Liver (tissue), 9 donors: Measurements from ENCODE around the gene ZNF766. TPM values are rescaled to one million over a fixed set of nuclear protein-coding genes. Genes with fewer than 3 reads are reported as not detected.

Source experiments
- DNase-seq: peaks from one replicate; pipeline ENCODE4 v3.0.0-alpha.2; 2017; ENCODE audit warnings: low spot score
- H3K27ac ChIP-seq, 2 donors: one replicate each; pipeline ENCODE4 v1.7.0; 2013; ENCODE audit warnings: inconsistent platforms in 2 of 2, low read length in 2 of 2, control low read depth in 1 of 2, low read depth in 1 of 2, mild to moderate bottlenecking in 1 of 2
- H3K27me3 ChIP-seq, 4 donors: one replicate each; pipeline versions ENCODE4 v1.6.1 to v1.7.0; 2013; ENCODE audit warnings: low read length in 3 of 4, inconsistent platforms in 1 of 4, mild to moderate bottlenecking in 1 of 4, moderate library complexity in 1 of 4; ENCODE audit not compliant: control insufficient read depth in 4 of 4, insufficient read depth in 4 of 4
- H3K36me3 ChIP-seq, 4 donors: one replicate each; pipeline versions ENCODE4 v1.6.1 to v1.7.0; 2013; ENCODE audit warnings: low read length in 3 of 4, mild to moderate bottlenecking in 3 of 4, low read depth in 1 of 4, moderate library complexity in 1 of 4; ENCODE audit not compliant: control insufficient read depth in 4 of 4, insufficient read depth in 3 of 4
- H3K4me1 ChIP-seq, 4 donors: one replicate each; pipeline versions ENCODE4 v1.6.1 to v1.7.0; 2013; ENCODE audit warnings: low read length in 3 of 4, mild to moderate bottlenecking in 3 of 4, moderate library complexity in 1 of 4; ENCODE audit not compliant: control insufficient read depth in 4 of 4, insufficient read depth in 4 of 4
- H3K4me3 ChIP-seq, 3 donors: one replicate each; pipeline versions ENCODE4 v1.6.1 to v1.7.0; 2013; ENCODE audit warnings: low read length in 3 of 3, control low read depth in 1 of 3, low read depth in 1 of 3, mild to moderate bottlenecking in 1 of 3
- H3K9ac ChIP-seq, 2 donors: one replicate each; pipeline ENCODE4 v1.7.0; 2013; ENCODE audit warnings: low read length in 2 of 2, mild to moderate bottlenecking in 2 of 2, moderate library complexity in 2 of 2, control low read depth in 1 of 2, low read depth in 1 of 2
- H3K9me3 ChIP-seq, 4 donors: one replicate each; pipeline versions ENCODE4 v1.6.1 to v1.7.0; 2013; ENCODE audit warnings: low read length in 3 of 4; ENCODE audit not compliant: control insufficient read depth in 4 of 4
- EGR1 ChIP-seq, 2 donors: IDR thresholded peaks; 2 replicates each; pipeline ENCODE4 v1.6.1; 2016 to 2018; ENCODE audit warnings: antibody characterized with exemption in 2 of 2, low read depth in 2 of 2
- GABPA ChIP-seq, 2 donors: IDR thresholded peaks in 1 of 2; conservative IDR thresholded peaks in 1 of 2; 2 replicates each; pipeline ENCODE4 v1.6.1; 2016; ENCODE audit warnings: antibody characterized with exemption in 2 of 2, mild to moderate bottlenecking in 1 of 2, moderate library complexity in 1 of 2
- HNF4G ChIP-seq: IDR thresholded peaks from 2 replicates; pipeline ENCODE4 v1.6.1; 2016; ENCODE audit warnings: antibody characterized with exemption
- JUND ChIP-seq, 2 donors: IDR thresholded peaks; 2 replicates each; pipeline ENCODE4 v1.6.1; 2016; ENCODE audit warnings: antibody characterized with exemption in 2 of 2
- RAD21 ChIP-seq, 2 donors: IDR thresholded peaks; 2 replicates each; pipeline ENCODE4 v1.6.1; 2016; ENCODE audit warnings: antibody characterized with exemption in 2 of 2, mild to moderate bottlenecking in 2 of 2
- RXRA ChIP-seq, 2 donors: IDR thresholded peaks; 2 replicates each; pipeline ENCODE4 v1.6.1; 2017 to 2018; ENCODE audit warnings: antibody characterized with exemption in 2 of 2, mild to moderate bottlenecking in 1 of 2
- TAF1 ChIP-seq: conservative IDR thresholded peaks from 2 replicates; pipeline ENCODE4 v1.6.1; 2016; ENCODE audit warnings: antibody characterized with exemption, mild to moderate bottlenecking
- YY1 ChIP-seq: IDR thresholded peaks from 2 replicates; pipeline ENCODE4 v1.6.1; 2016; ENCODE audit warnings: antibody characterized with exemption, mild to moderate bottlenecking
- WGBS: extraction: QIAGEN DNeasy Blood & Tissue Kit; methylation state at CpG from one replicate; pipeline ENCODE4 v1.1.7; 2013; 5-methylcytosine and 5-hydroxymethylcytosine counted together
- polyA plus RNA-seq, 2 donors: library from polyadenylated mRNA; stranded (reverse) in 1 of 2; unstranded in 1 of 2; fragments of 200-250 nt in 1 of 2; fragments of >200 nt in 1 of 2; fragmentation: Nextera tagmentation in 1 of 2; extraction: Ambion mirVana in 1 of 2; gene quantifications; one replicate each; pipeline versions ENCODE4 v1.2.1 to v1.2.3, GENCODE V29; 2013 to 2015
- total RNA-seq, 2 donors: library from RNA; depleted of rRNA; stranded (reverse); fragments of >200 nt; gene quantifications; one replicate each; pipeline ENCODE4 v1.2.3, GENCODE V29; 2014
- TF ChIP-seq, protein P1 (sequence below): IDR thresholded peaks from 2 replicates; pipeline ENCODE4 v1.6.1; 2016; ENCODE audit warnings: antibody characterized with exemption
- TF ChIP-seq, protein P2 (sequence below): IDR thresholded peaks from 2 replicates; pipeline ENCODE4 v1.6.1; 2016; ENCODE audit warnings: antibody characterized with exemption, mild to moderate bottlenecking
- TF ChIP-seq, protein P3 (sequence below): IDR thresholded peaks from 2 replicates; pipeline ENCODE4 v1.6.1; 2016; ENCODE audit warnings: antibody characterized with exemption
- TF ChIP-seq, protein P4 (sequence below): fragments of 150-350 bp; IDR thresholded peaks from 2 replicates; pipeline ENCODE4 v1.5.1; 2017; ENCODE audit warnings: improper control_type of control experiment, low read depth, low read length; ENCODE audit not compliant: missing input control
- TF ChIP-seq, protein P5 (sequence below): IDR thresholded peaks from 2 replicates; pipeline ENCODE4 v1.6.1; 2016; ENCODE audit warnings: antibody characterized with exemption
- donor health status: healthy.
- donor health status: healthy.
- donor health status: healthy.
- donor health status: healthy.
- donor health status: healthy.

The ZNF766 gene
- total and polyA plus RNA-seq, 4 donors: 1.6 to 4.9 (median 3.8) TPM

GRCh38 chr19:52307275-52307674, 37.9 kb downstream of the ZNF766 start (continued):
- TF ChIP-seq TAF1: no peak
- no peak for TF ChIP-seq RAD21 (IDR thresholded peaks at IDR 0.05)

- H3K9me3 ChIP-seq: peaks cover 60 to 98% (median 84%) of the 10 kb centered on the region in 4 donors
- H3K36me3 ChIP-seq: peaks cover 9 to 56% (median 51%) of the 10 kb centered on the region in 4 donors
- peak overlapping the region in 2 of 3 donors; percentile 64 to 87 for H3K4me3 ChIP-seq
- over 99% methylated on average over 6 of the region's 6 CpGs for WGBS
- H3K4me1 ChIP-seq: no peaks in the 10 kb centered on the region
- no peak overlapping the region for H3K9ac ChIP-seq
- no peak for DNase-seq
- H3K27me3 ChIP-seq: no peaks in the 10 kb centered on the region
- TF ChIP-seq TAF1 (no peak), HNF4G (no peak)
- TF ChIP-seq, protein P1, sequence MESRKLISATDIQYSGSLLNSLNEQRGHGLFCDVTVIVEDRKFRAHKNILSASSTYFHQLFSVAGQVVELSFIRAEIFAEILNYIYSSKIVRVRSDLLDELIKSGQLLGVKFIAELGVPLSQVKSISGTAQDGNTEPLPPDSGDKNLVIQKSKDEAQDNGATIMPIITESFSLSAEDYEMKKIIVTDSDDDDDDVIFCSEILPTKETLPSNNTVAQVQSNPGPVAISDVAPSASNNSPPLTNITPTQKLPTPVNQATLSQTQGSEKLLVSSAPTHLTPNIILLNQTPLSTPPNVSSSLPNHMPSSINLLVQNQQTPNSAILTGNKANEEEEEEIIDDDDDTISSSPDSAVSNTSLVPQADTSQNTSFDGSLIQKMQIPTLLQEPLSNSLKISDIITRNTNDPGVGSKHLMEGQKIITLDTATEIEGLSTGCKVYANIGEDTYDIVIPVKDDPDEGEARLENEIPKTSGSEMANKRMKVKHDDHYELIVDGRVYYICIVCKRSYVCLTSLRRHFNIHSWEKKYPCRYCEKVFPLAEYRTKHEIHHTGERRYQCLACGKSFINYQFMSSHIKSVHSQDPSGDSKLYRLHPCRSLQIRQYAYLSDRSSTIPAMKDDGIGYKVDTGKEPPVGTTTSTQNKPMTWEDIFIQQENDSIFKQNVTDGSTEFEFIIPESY: no peak
- no peak overlapping the region for H3K27ac ChIP-seq
Observed at GRCh38 chr19:52322429-52322828, 53.0 kb downstream of the ZNF766 start.

- Histone ChIP-seq H3K9ac (no peak overlapping the region), H3K9me3 (peaks cover 43 to 80% (median 58%) of the 10 kb centered on the region in 4 donors), H3K36me3 (no peaks in the 10 kb centered on the region), H3K27me3 (no peaks in the 10 kb centered on the region), H3K4me3 (peak overlapping the region in 2 of 3 donors; percentile 53 to 66), H3K4me1 (no peaks in the 10 kb centered on the region), H3K27ac (no peak overlapping the region)
- DNase-seq: no peak
- TF ChIP-seq, protein P2, sequence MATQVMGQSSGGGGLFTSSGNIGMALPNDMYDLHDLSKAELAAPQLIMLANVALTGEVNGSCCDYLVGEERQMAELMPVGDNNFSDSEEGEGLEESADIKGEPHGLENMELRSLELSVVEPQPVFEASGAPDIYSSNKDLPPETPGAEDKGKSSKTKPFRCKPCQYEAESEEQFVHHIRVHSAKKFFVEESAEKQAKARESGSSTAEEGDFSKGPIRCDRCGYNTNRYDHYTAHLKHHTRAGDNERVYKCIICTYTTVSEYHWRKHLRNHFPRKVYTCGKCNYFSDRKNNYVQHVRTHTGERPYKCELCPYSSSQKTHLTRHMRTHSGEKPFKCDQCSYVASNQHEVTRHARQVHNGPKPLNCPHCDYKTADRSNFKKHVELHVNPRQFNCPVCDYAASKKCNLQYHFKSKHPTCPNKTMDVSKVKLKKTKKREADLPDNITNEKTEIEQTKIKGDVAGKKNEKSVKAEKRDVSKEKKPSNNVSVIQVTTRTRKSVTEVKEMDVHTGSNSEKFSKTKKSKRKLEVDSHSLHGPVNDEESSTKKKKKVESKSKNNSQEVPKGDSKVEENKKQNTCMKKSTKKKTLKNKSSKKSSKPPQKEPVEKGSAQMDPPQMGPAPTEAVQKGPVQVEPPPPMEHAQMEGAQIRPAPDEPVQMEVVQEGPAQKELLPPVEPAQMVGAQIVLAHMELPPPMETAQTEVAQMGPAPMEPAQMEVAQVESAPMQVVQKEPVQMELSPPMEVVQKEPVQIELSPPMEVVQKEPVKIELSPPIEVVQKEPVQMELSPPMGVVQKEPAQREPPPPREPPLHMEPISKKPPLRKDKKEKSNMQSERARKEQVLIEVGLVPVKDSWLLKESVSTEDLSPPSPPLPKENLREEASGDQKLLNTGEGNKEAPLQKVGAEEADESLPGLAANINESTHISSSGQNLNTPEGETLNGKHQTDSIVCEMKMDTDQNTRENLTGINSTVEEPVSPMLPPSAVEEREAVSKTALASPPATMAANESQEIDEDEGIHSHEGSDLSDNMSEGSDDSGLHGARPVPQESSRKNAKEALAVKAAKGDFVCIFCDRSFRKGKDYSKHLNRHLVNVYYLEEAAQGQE: no peak
- TF ChIP-seq, protein P3, sequence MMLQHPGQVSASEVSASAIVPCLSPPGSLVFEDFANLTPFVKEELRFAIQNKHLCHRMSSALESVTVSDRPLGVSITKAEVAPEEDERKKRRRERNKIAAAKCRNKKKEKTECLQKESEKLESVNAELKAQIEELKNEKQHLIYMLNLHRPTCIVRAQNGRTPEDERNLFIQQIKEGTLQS: no peak
- TF ChIP-seq YY1: no peak
- TF ChIP-seq, protein P4, sequence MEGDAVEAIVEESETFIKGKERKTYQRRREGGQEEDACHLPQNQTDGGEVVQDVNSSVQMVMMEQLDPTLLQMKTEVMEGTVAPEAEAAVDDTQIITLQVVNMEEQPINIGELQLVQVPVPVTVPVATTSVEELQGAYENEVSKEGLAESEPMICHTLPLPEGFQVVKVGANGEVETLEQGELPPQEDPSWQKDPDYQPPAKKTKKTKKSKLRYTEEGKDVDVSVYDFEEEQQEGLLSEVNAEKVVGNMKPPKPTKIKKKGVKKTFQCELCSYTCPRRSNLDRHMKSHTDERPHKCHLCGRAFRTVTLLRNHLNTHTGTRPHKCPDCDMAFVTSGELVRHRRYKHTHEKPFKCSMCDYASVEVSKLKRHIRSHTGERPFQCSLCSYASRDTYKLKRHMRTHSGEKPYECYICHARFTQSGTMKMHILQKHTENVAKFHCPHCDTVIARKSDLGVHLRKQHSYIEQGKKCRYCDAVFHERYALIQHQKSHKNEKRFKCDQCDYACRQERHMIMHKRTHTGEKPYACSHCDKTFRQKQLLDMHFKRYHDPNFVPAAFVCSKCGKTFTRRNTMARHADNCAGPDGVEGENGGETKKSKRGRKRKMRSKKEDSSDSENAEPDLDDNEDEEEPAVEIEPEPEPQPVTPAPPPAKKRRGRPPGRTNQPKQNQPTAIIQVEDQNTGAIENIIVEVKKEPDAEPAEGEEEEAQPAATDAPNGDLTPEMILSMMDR: no peak
- TF ChIP-seq EGR1 (IDR thresholded peaks at IDR 0.05; ENCODE audit: low read depth in 2 of 2): no peak
- no peak for TF ChIP-seq RAD21 (IDR thresholded peaks at IDR 0.05)
- no peak for TF ChIP-seq JUND (IDR thresholded peaks at IDR 0.05)
- TF ChIP-seq, protein P5, sequence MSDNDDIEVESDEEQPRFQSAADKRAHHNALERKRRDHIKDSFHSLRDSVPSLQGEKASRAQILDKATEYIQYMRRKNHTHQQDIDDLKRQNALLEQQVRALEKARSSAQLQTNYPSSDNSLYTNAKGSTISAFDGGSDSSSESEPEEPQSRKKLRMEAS: no peak
- no peak for TF ChIP-seq GABPA (IDR thresholded peaks at IDR 0.05 in 1 of 2, conservative IDR thresholded peaks at IDR 0.05 in 1 of 2)
- no peak for TF ChIP-seq RXRA (IDR thresholded peaks at IDR 0.05)
- WGBS: 88% methylated on average over 10 of the region's 10 CpGs
Observed at GRCh38 chr19:52331757-52332156, 62.4 kb downstream of the ZNF766 start.
